ENCODE measurements around the gene MYO9B. TPM values are rescaled to one million over a fixed set of nuclear protein-coding genes. Genes with fewer than 3 reads are reported as not detected.
"Not testable (repeated sequence)": the region's sequence is repeated elsewhere in the genome, so short reads cannot be mapped to it uniquely, and the experiment has no call there.

The MYO9B gene
- total RNA-seq, 1 donor from 2014 or later: 55.9 TPM

DNA sequence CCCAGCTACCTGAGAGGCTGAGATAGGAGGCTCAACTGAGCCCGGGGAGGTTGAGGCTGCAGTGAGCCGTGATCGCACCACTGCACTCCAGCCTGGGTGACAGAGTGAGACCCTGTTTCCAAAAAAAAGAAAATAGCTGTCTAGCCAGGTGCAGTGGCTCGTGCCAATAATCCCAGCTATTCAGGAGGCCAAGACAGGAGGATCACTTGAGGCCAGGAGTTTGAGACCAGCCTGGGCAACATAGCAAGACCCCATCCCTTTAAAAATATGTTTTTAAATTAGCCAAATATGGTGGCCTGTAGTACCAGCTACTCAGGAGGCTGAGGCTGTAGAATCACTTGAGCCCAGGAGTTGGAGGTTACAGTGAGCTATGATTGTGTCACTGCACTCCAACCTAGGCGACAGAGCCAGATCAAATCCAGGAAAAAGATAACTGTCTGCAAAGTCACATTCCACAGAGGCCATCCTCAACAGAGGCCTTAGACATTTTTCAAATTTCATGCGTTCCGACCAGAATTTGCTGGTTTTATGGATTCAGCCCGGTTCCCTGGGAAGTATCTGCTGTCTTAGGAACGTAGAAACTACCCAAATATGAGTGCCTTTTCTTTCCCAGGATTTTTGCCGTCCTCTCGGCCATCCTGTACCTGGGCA lies 80.8 kb downstream of the MYO9B start:
- no peak for DNase-seq (ENCODE audit: low read depth)
- no peak overlapping the region for H3K4me3 ChIP-seq (ENCODE audit: low read depth, low read length)
- TF ChIP-seq, protein P1, sequence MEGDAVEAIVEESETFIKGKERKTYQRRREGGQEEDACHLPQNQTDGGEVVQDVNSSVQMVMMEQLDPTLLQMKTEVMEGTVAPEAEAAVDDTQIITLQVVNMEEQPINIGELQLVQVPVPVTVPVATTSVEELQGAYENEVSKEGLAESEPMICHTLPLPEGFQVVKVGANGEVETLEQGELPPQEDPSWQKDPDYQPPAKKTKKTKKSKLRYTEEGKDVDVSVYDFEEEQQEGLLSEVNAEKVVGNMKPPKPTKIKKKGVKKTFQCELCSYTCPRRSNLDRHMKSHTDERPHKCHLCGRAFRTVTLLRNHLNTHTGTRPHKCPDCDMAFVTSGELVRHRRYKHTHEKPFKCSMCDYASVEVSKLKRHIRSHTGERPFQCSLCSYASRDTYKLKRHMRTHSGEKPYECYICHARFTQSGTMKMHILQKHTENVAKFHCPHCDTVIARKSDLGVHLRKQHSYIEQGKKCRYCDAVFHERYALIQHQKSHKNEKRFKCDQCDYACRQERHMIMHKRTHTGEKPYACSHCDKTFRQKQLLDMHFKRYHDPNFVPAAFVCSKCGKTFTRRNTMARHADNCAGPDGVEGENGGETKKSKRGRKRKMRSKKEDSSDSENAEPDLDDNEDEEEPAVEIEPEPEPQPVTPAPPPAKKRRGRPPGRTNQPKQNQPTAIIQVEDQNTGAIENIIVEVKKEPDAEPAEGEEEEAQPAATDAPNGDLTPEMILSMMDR (conservative IDR thresholded peaks at IDR 0.05; ENCODE audit: low read depth, low read length): no peak

DNA sequence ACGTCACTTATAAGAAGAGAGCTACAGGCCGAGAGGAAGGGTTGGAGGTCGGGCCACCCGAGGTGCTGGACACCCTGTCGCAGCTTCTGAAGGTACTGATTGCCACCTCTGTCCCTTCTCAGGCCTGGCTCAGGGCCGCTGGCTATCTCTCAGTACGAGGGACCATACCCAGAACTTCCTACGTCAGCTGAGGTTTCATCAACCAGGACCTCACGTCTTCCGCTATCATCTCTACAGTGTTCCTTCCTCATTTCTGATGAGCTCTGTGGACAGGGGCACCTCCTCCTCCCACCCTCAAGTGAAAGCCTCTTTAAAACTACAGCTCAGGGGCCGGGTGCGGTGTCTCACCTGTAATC lies 81.3 kb downstream of the MYO9B start:
- DNase-seq (ENCODE audit: low read depth): no peak
- TF ChIP-seq, protein P1 (conservative IDR thresholded peaks at IDR 0.05; ENCODE audit: low read depth, low read length): no peak

DNA sequence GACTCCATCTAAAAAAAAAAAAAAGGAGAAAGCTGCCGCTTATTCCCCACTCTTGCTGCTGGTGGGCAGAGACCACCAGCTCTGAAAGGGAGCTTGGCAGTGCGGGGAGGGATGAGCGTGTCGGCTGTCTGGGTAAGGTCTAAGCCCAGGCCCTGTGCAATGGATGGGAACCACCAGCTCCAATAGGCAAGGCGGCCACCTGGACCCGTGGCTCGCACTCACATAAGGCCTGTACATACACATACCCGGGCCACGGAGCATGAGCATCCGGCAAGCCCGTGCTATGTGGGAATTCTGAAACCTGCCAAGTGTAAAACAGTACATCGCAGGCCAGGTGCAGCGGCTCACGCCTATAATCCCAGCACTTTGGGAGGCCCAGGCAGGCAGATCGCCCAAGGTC lies 83.0 kb downstream of the MYO9B start:
- H3K4me3 ChIP-seq (ENCODE audit: low read depth, low read length): no peak overlapping the region
- no peak for DNase-seq (ENCODE audit: low read depth)
- TF ChIP-seq, protein P1 (conservative IDR thresholded peaks at IDR 0.05; ENCODE audit: low read depth, low read length): no peak

More for the DNA sequence above, 81.3 kb downstream of the MYO9B start:
- no peak overlapping the region for H3K4me3 ChIP-seq (ENCODE audit: low read depth, low read length)

DNA sequence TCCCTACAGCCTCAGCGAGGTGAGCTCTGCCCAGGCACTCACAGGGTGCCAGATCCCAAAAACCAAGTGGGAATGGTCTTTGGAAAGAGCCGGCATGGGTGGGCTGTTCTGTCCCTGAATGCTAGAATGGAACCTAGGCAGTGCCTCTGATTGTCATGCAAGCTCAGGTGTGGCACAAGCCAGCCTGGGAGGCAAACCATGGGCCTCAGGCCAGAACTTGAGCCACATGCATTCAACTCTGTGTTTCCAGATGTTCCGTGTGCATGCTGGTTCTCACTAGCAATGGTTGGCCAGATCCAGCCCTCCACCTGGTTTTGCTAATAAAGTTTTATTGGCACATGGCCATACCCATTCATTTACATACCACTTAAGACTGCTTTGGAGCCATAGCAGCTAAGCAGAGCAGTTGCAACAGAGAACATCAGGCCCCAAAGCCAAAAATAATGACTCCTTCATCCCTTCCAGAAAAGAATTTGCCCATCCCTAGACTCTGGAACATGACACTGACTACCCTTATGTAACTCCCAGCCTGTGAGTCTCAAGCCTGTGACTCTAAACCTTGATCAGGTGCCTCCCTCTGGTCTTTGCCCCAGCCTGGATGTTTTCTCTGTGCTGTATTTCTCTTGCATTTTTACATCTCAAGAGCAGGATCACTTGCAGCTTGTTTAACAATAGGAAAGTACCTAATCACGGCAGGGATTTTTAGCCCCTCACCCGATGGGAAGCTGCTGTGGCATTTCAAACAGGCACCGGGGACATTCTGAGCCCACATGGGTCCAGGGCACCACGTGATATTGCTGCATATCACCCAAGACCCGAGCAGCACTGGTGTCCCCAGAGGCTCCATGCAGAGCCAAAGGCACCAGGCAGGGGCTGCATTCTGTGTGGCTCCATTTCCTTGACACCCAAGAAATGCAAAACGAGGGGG lies 84.2 kb downstream of the MYO9B start:
- no peak for DNase-seq (ENCODE audit: low read depth)
- TF ChIP-seq, protein P1 (conservative IDR thresholded peaks at IDR 0.05; ENCODE audit: low read depth, low read length): no peak
- H3K4me3 ChIP-seq (ENCODE audit: low read depth, low read length): no peak overlapping the region

DNA sequence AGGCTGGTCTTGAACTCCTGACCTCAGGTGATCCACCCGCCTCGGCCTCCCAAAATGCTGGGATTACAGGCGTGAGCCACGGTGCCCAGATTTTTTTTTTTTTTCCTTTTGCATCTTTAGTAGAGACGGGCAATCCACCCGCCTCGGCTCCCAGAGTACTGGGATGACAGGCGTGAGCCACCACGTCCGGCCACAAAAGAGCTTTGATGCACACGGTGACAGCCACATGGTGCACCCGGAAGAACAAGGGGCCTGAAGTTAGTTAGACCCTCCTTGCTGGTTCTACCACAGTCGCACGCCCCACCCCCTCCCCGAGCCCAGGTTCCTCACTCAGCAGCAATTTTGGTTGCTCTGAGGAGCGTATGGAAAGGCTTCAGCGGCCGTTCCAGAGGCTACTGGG lies 85.3 kb downstream of the MYO9B start:
- DNase-seq (ENCODE audit: low read depth): no peak
- TF ChIP-seq, protein P1 (conservative IDR thresholded peaks at IDR 0.05; ENCODE audit: low read depth, low read length): no peak
- no peak overlapping the region for H3K4me3 ChIP-seq (ENCODE audit: low read depth, low read length)

DNA sequence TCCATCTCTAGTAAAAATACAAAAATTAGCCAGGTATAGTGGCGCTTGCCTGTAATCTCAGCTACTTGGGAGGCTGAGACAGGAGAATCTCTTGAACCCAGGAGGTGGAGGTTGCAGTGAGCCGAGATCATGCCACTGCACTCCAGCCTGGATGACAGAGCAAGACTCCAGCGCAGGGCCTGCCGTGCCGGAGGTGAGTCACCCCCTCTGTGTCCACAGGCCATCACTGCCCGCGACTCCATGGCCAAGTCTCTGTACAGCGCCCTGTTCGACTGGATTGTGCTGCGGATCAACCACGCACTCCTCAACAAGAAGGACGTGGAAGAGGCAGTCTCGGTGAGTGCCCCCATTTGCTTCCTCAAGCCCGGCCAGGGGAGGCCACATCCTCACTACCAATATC lies 86.6 kb downstream of the MYO9B start:
- not testable (repeated sequence) for H3K4me3 ChIP-seq (ENCODE audit: low read depth, low read length); DNase-seq (ENCODE audit: low read depth)

DNA sequence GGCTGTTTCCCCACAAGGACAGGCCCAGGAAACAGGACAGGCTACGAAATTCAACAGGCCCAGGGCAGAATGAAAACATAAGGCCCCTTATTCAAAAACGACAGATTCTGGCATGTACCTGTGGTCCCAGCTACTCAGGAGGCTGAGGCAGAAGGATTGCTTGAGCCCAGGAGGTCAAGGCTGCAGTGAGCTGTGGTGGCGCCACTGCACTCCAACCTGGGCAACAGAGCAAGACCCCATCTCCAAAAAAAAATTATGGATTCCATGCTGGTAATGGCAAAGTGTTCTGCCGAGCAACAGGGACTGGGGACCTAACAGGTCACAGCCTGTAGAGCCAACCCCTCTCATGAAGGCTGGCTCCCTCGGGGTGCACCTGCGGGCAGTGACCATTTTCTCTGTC lies 87.0 kb downstream of the MYO9B start:
- no peak for DNase-seq (ENCODE audit: low read depth)

More for the DNA sequence above, 87.0 kb downstream of the MYO9B start:
- H3K4me3 ChIP-seq (ENCODE audit: low read depth, low read length): no peak overlapping the region
- TF ChIP-seq, protein P1 (conservative IDR thresholded peaks at IDR 0.05; ENCODE audit: low read depth, low read length): no peak
